DND-41 (cell line): ENCODE measurements around the gene TMEM271.

ENCODE experiments used
- ATAC-seq: fragments of 200-7000 bp; cut with Tn5 transposase; 3 replicates; pipeline ENCODE4 v1.9.1; 2021; ENCODE audit warnings: low read depth; ENCODE audit not compliant: insufficient read depth
- DNase-seq: peaks from one replicate; pipeline ENCODE4 v3.0.0-alpha.2; 2020
- H2AFZ ChIP-seq: 2 replicates; pipeline ENCODE4 v1.6.0; 2012; ENCODE audit warnings: low read depth, low read length
- H3K27ac ChIP-seq: 2 replicates; pipeline ENCODE4 v1.5.1; 2012; ENCODE audit warnings: low read length, inconsistent platforms
- H3K27me3 ChIP-seq: fragments of 200-600 bp; sonication (generic); 2 replicates; pipeline ENCODE4 v1.6.0; 2012; ENCODE audit warnings: low read length, mild to moderate bottlenecking, inconsistent platforms; ENCODE audit not compliant: insufficient read depth, poor library complexity
- H3K36me3 ChIP-seq: 2 replicates; pipeline ENCODE4 v1.5.1; 2012; ENCODE audit warnings: low read length, inconsistent platforms; ENCODE audit not compliant: insufficient read depth
- H3K4me1 ChIP-seq: 2 replicates; pipeline ENCODE4 v1.5.1; 2012; ENCODE audit warnings: mild to moderate bottlenecking, low read length; ENCODE audit not compliant: insufficient read depth
- H3K4me2 ChIP-seq: 2 replicates; pipeline ENCODE4 v1.6.0; 2012; ENCODE audit warnings: mild to moderate bottlenecking, moderate library complexity, low read length, inconsistent platforms; ENCODE audit not compliant: insufficient read depth
- H3K4me3 ChIP-seq, 2 experiments: fragments of 200-600 bp in 1 of 2; shearing (Covaris generic) in 1 of 2; 2 replicates each; pipeline ENCODE4 v1.5.1; 2012 to 2016; ENCODE audit warnings: inconsistent platforms in 2 of 2, low read length in 2 of 2, mild to moderate bottlenecking in 2 of 2, low read depth in 1 of 2, moderate library complexity in 1 of 2
- H3K79me2 ChIP-seq: 2 replicates; pipeline ENCODE4 v1.6.0; 2012; ENCODE audit warnings: low read length, inconsistent platforms; ENCODE audit not compliant: insufficient read depth
- H3K9ac ChIP-seq: 2 replicates; pipeline ENCODE4 v1.6.0; 2012; ENCODE audit warnings: low read depth, mild to moderate bottlenecking, inconsistent platforms, low read length, moderate library complexity
- H3K9me3 ChIP-seq: 2 replicates; pipeline ENCODE4 v1.5.1; 2012; ENCODE audit warnings: low read length, moderate library complexity, mild to moderate bottlenecking, inconsistent platforms; ENCODE audit not compliant: insufficient read depth, severe bottlenecking
- H4K20me1 ChIP-seq: 2 replicates; pipeline ENCODE4 v1.6.0; 2012; ENCODE audit warnings: low read length; ENCODE audit not compliant: insufficient read depth
- EZH2 ChIP-seq: IDR thresholded peaks from 3 replicates; pipeline ENCODE4 v1.6.1; 2012; ENCODE audit warnings: borderline replicate concordance, low read depth, mild to moderate bottlenecking, moderate library complexity, low read length, inconsistent platforms; ENCODE audit not compliant: severe bottlenecking
- TF ChIP-seq, protein P1 (sequence below): IDR thresholded peaks from 2 replicates; pipeline ENCODE4 v1.5.1; 2012; ENCODE audit warnings: borderline replicate concordance, low read length, moderate library complexity, mild to moderate bottlenecking; ENCODE audit not compliant: poor library complexity, severe bottlenecking; ENCODE audit errors: extremely low read depth

TMEM271 gene

DNA sequence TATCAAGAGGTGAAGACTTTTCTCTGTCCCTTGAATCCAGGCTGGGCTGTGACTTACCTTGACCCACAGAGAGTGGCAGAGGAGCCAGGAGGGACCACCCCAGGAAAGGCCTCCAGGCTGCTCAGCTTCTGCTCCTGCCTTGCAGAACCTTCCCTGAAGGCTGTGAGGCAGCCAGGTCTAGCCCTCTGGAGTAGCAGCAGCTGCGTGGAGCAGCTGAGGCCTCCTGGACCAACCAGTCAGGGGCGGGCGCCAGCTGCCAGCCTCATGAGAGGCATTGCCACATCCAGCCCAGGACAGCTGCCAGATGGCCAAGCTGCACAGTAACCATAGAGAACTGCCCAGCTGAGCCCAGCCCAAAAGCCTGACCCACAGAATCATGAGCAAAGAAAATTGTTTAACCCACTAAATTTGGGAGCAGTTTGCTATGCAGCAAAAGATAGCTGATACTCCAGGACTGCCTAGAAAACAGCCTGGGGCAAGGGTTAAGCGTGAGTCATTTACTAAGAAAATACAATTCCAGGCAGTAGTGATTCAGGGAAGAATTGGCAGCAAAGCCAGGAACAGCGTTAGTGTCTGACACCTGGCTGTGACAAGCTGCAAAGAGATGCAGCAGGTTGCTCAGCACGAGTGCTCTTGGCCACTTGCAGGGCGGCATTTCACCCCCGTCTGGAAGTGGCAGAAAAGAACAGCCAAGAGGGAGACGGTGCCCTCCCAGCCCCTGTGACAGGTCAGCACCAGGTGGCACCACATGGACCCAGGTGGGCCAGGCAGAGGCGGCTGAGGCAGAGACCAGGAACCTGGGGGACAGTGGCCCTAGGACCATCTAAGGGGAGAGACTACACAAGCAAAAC is 34.5 kb upstream of the TMEM271 start:
- Histone ChIP-seq H3K9me3 (no peaks in the 10 kb centered on the region), H3K9ac (no peak overlapping the region), H4K20me1 (no peaks in the 10 kb centered on the region), H3K27ac (no peak overlapping the region), H2AFZ (no peak overlapping the region), H3K4me2 (no peak overlapping the region), H3K79me2 (no peaks in the 10 kb centered on the region), H3K4me1 (no peaks in the 10 kb centered on the region), H3K36me3 (no peaks in the 10 kb centered on the region), H3K27me3 (peaks cover 3% of the 10 kb centered on the region), H3K4me3 (no peak overlapping the region)
- TF ChIP-seq EZH2: no peak
- TF ChIP-seq, protein P1, sequence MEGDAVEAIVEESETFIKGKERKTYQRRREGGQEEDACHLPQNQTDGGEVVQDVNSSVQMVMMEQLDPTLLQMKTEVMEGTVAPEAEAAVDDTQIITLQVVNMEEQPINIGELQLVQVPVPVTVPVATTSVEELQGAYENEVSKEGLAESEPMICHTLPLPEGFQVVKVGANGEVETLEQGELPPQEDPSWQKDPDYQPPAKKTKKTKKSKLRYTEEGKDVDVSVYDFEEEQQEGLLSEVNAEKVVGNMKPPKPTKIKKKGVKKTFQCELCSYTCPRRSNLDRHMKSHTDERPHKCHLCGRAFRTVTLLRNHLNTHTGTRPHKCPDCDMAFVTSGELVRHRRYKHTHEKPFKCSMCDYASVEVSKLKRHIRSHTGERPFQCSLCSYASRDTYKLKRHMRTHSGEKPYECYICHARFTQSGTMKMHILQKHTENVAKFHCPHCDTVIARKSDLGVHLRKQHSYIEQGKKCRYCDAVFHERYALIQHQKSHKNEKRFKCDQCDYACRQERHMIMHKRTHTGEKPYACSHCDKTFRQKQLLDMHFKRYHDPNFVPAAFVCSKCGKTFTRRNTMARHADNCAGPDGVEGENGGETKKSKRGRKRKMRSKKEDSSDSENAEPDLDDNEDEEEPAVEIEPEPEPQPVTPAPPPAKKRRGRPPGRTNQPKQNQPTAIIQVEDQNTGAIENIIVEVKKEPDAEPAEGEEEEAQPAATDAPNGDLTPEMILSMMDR: no peak
- DNase-seq: no peak
- no peak for ATAC-seq

DNA sequence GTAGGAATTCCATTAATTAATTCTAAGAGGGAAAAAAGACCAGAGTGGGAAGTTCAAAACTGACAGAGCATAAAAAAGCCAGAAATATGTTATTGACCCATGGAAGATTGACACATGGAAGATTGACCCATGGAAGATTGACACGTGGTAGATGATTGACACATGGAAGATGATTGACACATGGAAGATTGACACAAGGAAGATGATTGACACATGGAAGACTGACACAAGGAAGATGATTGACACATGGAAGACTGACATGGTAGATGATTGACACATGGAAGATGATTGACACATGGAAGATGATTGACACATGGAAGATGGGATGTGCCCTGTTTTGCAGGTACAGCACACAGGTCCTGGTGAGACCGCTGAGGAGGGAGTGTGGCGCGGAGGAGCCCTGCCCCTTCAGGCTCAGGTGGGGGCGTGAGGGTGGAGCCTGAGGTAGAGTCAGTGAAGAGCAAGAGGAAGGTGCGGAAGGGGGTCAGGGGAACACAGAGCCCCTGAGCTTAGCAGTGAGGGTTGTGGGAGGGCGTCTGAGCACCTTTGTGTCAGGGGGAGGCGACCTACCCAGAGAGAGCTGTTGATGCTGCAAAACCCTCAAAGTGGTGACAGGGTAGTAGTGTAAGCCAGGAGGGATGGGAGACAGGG is 33.4 kb upstream of the TMEM271 start:
- Histone ChIP-seq H3K4me3 (no peak overlapping the region), H4K20me1 (no peaks in the 10 kb centered on the region), H3K36me3 (no peaks in the 10 kb centered on the region), H3K4me2 (no peak overlapping the region), H3K9me3 (no peaks in the 10 kb centered on the region), H3K9ac (no peak overlapping the region), H3K79me2 (no peaks in the 10 kb centered on the region), H2AFZ (no peak overlapping the region), H3K4me1 (peaks cover under 1% of the 10 kb centered on the region; the same call in 1 of the 2 replicates), H3K27me3 (no peaks in the 10 kb centered on the region), H3K27ac (no peak overlapping the region)
- DNase-seq: no peak
- no peak for ATAC-seq
- TF ChIP-seq, protein P1: no peak
- no peak for TF ChIP-seq EZH2

DNA sequence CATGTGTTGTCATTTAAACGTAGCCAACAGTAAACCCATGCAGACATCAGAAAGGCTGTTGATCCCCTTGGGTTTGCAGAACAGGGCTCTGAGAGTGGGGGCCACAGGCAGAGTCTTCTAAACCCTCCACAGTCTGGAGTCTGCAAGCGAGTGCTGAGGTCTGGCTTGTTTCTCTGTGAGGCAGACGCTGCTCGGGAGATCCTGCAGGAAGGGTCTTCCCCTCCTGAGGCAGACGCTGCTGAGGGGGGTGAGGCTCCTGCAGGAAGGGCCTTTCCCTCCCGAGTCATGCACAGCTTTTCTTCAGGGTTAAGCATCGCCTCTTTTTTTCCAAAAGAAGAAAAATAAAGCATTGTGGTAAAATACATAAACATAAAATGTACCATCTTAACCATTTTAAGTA is 32.1 kb upstream of the TMEM271 start:
- TF ChIP-seq, protein P1: no peak
- TF ChIP-seq EZH2: no peak
- no peak overlapping the region for H2AFZ ChIP-seq
- H3K27me3 ChIP-seq: no peaks in the 10 kb centered on the region
- no peak overlapping the region for H3K4me2 ChIP-seq
- no peak overlapping the region for H3K4me3 ChIP-seq
- no peak overlapping the region for H3K27ac ChIP-seq
- DNase-seq (no peak), ATAC-seq (no peak)
- H4K20me1 ChIP-seq: no peaks in the 10 kb centered on the region
- H3K9me3 ChIP-seq: no peaks in the 10 kb centered on the region
- peaks cover 4% of the 10 kb centered on the region; the same call in 1 of the 2 replicates for H3K4me1 ChIP-seq
- H3K36me3 ChIP-seq: no peaks in the 10 kb centered on the region
- no peak overlapping the region for H3K9ac ChIP-seq
- no peaks in the 10 kb centered on the region for H3K79me2 ChIP-seq
